Rectal smooth muscle tissue (tissue), 1 donor: ENCODE measurements around the gene DDN.

Experiments
- H3K27ac ChIP-seq: one replicate; pipeline ENCODE4 v1.7.0; 2013; ENCODE audit warnings: low read depth, low read length, inconsistent platforms
- H3K27me3 ChIP-seq: one replicate; pipeline ENCODE4 v1.7.0; 2013; ENCODE audit warnings: low read length; ENCODE audit not compliant: control insufficient read depth, insufficient read depth
- H3K36me3 ChIP-seq: one replicate; pipeline ENCODE4 v1.7.0; 2013; ENCODE audit warnings: low read length; ENCODE audit not compliant: control insufficient read depth, insufficient read depth
- H3K4me1 ChIP-seq: one replicate; pipeline ENCODE4 v1.7.0; 2013; ENCODE audit warnings: low read length; ENCODE audit not compliant: control insufficient read depth, insufficient read depth
- H3K4me3 ChIP-seq: one replicate; pipeline ENCODE4 v1.7.0; 2013; ENCODE audit warnings: low read length
- H3K9ac ChIP-seq: one replicate; pipeline ENCODE4 v1.7.0; 2013; ENCODE audit warnings: low read length

Gene DDN

DNA sequence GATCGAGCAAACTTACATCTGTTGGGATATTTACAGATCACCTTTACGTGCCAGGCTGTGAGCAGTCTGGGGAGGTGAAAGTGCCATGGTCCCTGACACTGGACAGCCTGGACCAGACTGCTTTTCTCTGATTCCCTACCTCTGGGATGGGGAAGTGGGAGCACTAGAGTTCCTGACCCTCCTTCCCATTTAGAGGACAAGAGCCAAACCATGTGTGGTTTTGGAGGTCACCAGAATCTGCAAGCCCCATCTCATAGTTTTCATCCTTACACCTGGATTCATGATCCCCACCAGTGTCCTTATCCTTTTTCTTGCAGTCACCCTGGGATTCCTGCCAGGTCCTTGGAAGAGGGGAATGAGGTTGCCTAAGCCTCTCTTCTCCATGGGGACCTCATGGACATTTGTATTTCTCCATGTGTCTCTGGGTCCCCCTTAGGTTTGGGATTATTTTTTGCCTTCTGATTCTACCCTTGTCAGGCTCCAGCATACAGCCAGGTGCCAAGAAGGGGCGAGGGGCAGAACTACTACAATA, 26.2 kb downstream of the DDN start:
- Histone ChIP-seq H3K36me3 (no peaks in the 10 kb centered on the region), H3K27me3 (peaks cover 43% of the 10 kb centered on the region), H3K4me1 (no peaks in the 10 kb centered on the region)

DNA sequence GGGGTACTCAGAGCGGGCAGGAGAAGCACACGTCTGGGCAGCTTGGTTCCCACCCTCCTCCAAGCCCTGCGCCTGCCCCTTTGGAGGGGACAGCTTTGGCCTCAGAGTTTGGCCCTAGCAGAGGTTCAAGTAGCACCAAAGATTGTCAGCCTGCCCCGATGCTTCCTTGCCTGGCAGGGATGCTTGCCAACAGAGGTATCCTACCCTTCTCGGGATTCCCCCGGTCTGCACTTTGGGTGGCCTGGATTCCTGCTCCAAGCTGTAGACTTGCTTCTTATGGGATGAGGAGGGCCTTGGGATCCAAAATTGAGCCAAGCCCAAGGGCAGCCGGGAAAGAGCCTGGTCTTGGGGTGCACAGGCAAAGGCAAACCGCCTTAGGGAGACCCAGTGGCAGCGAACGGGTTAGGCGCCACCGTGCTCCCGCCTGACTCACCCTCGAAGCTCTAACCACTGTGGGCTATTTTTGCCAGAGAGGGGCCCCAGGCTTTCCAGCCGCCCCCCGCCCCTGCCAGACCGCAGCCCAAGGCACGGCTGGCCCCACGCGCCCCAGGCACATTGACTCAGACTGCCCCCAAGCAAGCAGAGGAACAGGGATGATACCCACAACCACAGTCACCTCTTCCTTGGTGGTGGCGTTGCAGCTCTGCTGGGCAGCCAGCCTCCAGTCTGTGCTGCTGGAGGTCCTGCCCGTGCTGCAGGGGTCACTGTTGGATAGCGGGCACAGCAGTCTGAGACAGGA, 26.8 kb downstream of the DDN start:
- Histone ChIP-seq H3K27ac (no peak overlapping the region), H3K27me3 (peaks cover 39% of the 10 kb centered on the region), H3K9ac (no peak overlapping the region), H3K4me1 (no peaks in the 10 kb centered on the region), H3K4me3 (no peak overlapping the region), H3K36me3 (no peaks in the 10 kb centered on the region)

More for the DNA sequence above, 26.2 kb downstream of the DDN start:
- Histone ChIP-seq H3K4me3 (no peak overlapping the region), H3K9ac (no peak overlapping the region), H3K27ac (no peak overlapping the region)

DNA sequence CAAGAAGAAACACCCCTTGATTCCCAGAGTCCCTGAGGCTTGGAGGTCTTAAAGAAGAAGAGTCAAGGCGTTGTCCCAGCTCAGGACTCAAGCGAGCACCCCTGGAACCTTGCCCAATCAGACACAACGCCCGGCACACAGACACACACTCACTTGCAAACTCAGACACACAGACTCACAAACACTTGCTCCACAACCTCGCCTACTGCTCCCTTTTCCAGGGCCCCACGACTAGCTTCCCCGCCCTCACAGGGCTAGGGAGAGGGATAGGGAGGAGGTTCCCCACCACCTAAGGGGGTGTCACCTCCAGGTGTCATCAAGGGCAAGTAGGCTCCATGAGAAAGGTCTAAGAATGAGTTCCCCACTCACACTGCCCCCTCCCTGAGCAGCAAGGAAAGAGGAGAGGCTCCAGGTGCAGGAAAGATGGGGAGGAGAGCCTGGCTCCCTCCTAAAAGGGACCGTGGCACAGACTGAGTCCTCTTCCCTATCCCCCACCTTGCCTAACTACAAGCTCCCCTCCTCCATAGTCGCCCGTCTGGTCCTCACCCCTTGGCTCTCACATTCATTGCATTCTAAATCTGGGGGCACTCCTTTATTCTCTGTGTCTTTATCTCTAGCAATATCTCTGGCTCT, 28.4 kb downstream of the DDN start:
- peak overlapping the region; percentile 45 for H3K4me3 ChIP-seq
- H3K27ac ChIP-seq = no peak overlapping the region
- H3K9ac ChIP-seq = no peak overlapping the region
- peaks cover 33% of the 10 kb centered on the region for H3K27me3 ChIP-seq
- no peaks in the 10 kb centered on the region for H3K36me3 ChIP-seq
- H3K4me1 ChIP-seq = no peaks in the 10 kb centered on the region

DNA sequence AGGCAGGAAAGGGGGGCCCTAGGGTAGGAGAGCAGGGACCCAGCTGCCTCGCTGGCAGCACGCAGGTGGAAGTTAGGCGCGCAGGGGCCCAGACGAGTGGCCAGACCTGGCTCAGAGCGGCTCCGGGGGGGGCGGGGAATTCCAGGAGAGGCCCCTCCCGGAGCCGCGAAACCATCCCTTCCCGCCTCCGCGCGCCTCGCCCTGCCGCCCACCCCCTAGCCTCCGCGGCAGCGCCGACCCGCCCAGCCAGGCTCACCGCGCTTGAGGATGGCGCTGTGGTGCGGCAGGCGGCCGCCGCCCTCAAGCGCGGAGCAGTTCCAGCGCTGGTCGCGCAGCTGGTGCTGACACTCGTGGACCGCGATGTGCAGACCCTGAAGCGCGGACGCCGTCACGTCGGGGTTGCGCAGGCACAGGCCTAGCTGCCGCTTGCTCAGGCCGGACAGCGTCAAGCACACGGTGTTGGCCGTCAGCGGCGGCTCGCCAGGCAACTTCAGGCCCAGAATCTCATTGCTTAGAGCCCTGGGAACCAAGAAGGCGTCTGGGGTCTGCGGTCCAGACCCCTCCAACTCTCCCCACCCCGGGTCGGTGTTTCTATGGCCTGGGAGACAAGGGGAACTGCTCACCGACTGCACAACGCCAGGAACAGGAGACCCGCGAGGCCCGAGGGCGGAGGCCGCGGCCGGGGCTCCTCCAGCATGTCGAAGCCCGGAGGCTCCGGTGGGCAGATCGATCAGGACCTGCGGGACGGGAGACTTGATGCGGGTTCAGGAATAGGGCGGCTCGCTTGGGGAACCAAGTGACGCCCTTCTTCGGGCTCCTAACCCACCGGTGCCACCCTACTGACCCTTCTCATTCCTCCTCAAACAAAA, 29.1 kb downstream of the DDN start:
- Histone ChIP-seq H3K36me3 (no peaks in the 10 kb centered on the region), H3K27me3 (peaks cover 33% of the 10 kb centered on the region), H3K27ac (no peak overlapping the region), H3K4me3 (peak overlapping the region; percentile 38), H3K9ac (no peak overlapping the region), H3K4me1 (no peaks in the 10 kb centered on the region)

DNA sequence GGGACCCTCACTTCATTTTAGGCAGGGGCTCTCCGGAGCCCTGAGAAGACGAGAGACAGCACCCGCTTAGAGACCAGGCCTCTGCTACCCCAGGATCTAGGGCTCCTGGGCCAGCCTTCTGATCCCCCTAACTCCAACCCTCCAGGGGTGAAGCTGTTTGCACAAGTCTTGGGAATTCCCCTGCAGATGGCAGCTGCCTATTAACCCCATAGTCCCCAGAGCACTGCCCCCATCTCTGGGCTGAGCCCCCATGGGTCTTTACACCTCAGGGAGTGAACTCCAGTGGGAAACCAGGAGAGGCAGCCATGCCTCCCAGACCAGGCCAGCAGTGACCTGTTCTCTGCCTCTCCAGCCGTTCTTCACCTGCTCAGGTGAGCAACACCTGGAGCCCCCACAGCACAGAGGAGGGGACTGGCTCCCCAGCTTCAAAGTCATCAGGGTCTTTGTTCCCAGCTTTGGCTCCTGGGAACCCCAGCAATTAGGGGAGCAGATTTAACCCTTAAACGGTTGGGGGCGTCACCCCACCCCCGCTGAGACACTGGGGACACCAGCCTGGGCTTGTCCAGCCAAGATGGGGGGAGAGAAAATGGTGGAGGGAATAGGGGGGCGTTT, 29.9 kb downstream of the DDN start:
- no peaks in the 10 kb centered on the region for H3K36me3 ChIP-seq
- no peak overlapping the region for H3K27ac ChIP-seq
- no peak overlapping the region for H3K9ac ChIP-seq
- H3K4me1 ChIP-seq = no peaks in the 10 kb centered on the region
- H3K4me3 ChIP-seq = no peak overlapping the region
- peaks cover 33% of the 10 kb centered on the region for H3K27me3 ChIP-seq

- no peaks in the 10 kb centered on the region for H3K36me3 ChIP-seq
- no peak overlapping the region for H3K4me3 ChIP-seq
- peaks cover 28% of the 10 kb centered on the region for H3K27me3 ChIP-seq
- no peak overlapping the region for H3K9ac ChIP-seq
- no peak overlapping the region for H3K27ac ChIP-seq
- no peaks in the 10 kb centered on the region for H3K4me1 ChIP-seq
Observed at GRCh38 chr12:48968467-48968866, 30.7 kb downstream of the DDN start.

GRCh38 chr12:48967991-48968390, 31.2 kb downstream of the DDN start:
- H3K4me1 ChIP-seq = no peaks in the 10 kb centered on the region
- no peak overlapping the region for H3K9ac ChIP-seq
- no peaks in the 10 kb centered on the region for H3K36me3 ChIP-seq
- no peak overlapping the region for H3K4me3 ChIP-seq
- H3K27ac ChIP-seq = no peak overlapping the region
- peaks cover 28% of the 10 kb centered on the region for H3K27me3 ChIP-seq

- Histone ChIP-seq H3K27me3 (peaks cover 13% of the 10 kb centered on the region), H3K4me3 (no peak overlapping the region), H3K27ac (no peak overlapping the region), H3K36me3 (no peaks in the 10 kb centered on the region), H3K4me1 (no peaks in the 10 kb centered on the region), H3K9ac (no peak overlapping the region)
Observed at GRCh38 chr12:48966177-48966895, 32.8 kb downstream of the DDN start.

DNA sequence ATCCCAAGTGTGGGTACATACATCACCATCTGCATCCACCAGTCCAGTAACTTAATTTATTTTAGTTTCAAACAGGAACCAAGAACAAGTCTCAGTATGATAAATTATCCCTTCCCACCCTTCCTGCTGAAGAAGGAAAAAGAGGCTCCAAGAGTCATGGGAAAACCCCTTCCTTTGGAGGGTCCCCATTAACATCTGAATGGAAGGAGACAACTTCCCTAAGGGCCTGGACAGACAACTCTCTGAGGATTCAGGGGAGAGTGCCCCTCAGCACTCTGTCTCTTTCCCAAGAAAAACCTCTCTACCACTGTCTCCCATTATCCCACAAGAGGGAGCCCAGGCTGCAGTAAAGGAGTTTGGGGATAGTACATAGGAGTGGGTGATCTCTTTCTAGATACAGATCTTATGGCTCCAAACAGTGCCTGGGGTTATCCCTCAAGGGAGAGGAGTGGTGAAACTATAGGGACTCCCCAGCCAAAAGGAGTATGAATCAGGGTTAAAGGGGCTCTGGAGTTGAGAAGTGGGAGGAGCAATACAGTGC, 33.8 kb downstream of the DDN start:
- no peak overlapping the region for H3K9ac ChIP-seq
- H3K36me3 ChIP-seq = no peaks in the 10 kb centered on the region
- H3K27me3 ChIP-seq = peaks cover 3% of the 10 kb centered on the region
- H3K27ac ChIP-seq = no peak overlapping the region
- no peak overlapping the region for H3K4me3 ChIP-seq
- no peaks in the 10 kb centered on the region for H3K4me1 ChIP-seq

DNA sequence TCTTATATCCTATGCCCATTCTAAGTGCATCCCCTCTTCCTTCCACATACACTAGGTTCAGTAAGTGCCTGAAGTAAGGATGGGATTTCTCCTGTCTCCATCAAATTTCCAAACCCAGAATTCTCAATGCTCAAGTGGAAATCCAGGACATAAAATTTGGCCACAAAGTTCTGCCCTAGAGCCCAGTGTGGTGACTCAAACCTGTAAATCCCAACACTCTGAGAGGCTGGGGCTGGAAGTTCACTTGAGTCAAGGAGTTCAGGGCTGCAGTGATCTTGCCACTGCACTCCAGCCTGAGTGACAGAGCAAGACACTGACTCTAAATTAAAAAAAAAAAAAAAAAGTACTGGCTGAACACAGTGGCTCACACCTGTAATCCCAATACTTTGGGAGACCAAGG, 37.4 kb downstream of the DDN start:
- Histone ChIP-seq H3K27ac (no peak overlapping the region), H3K27me3 (no peaks in the 10 kb centered on the region), H3K4me1 (peaks cover 5% of the 10 kb centered on the region), H3K4me3 (no peak overlapping the region), H3K36me3 (no peaks in the 10 kb centered on the region), H3K9ac (no peak overlapping the region)

GRCh38 chr12:48961331-48961730, 37.8 kb downstream of the DDN start:
- Histone ChIP-seq H3K9ac (no peak overlapping the region), H3K27me3 (no peaks in the 10 kb centered on the region), H3K4me1 (peaks cover 5% of the 10 kb centered on the region), H3K27ac (no peak overlapping the region), H3K36me3 (no peaks in the 10 kb centered on the region), H3K4me3 (no peak overlapping the region)
